Measurements from ENCODE around the gene C3orf33. TPM values are rescaled to one million over a fixed set of nuclear protein-coding genes. Genes with fewer than 3 reads are reported as not detected.

Gene C3orf33
- total and polyA plus RNA-seq, 2 of the 8 experiments (the other 6 are each of a cell fraction or from before 2014, with no cell fraction given), result 3.4 to 4.5 TPM

- H4K20me1 ChIP-seq (replicated peaks in 1 of 2; ENCODE audit: control insufficient read depth in 1 of 2, insufficient read depth in 2 of 2, low read length in 2 of 2), result no peaks in the 10 kb centered on the region
- no peak overlapping the region for H2BK15ac ChIP-seq (ENCODE audit: low read length)
- H3K14ac ChIP-seq (ENCODE audit: insufficient read length), result no peak overlapping the region
- H3K4me1 ChIP-seq (replicated peaks in 1 of 4; ENCODE audit: control insufficient read depth in 3 of 4, insufficient read depth in 4 of 4, low read length in 3 of 4), result peaks cover 0 to 5% (median 2%) of the 10 kb centered on the region in 4 experiments; a peak in 4 of 7 replicates
- no peak overlapping the region for H2AFZ ChIP-seq (ENCODE audit: low read length)
- no peak overlapping the region for H2AK5ac ChIP-seq (ENCODE audit: low read depth, low read length)
- TF ChIP-seq FOSL1 (IDR thresholded peaks at IDR 0.05; ENCODE audit: insufficient read depth, low read depth, low read length) (no peak), BACH1 (IDR thresholded peaks at IDR 0.05; ENCODE audit: low read length) (no peak), RXRA (IDR thresholded peaks at IDR 0.05; ENCODE audit: insufficient read depth, low read depth, low read length) (no peak)
- POLR2A ChIA-PET (ENCODE audit: partially characterized antibody), result interaction anchor here (0.8 kb wide), 1 partner anchor 86 kb away, joined by 5 read pairs; no protein-coding TSS in a partner anchor
- CTCF ChIA-PET (ENCODE audit: partially characterized antibody), result interaction anchor here (0.9 to 1.0 kb wide), 2 partner anchors 20 to 23 kb away, joined by 3 to 4 read pairs; partner anchors contain the start of gene C3orf33
- no peaks in the 10 kb centered on the region for H3K79me2 ChIP-seq (ENCODE audit: control insufficient read depth in 1 of 2, insufficient read depth in 2 of 2, low read length in 2 of 2)
- no peak overlapping the region for H3K4ac ChIP-seq (replicated peaks; ENCODE audit: insufficient read length, low read depth, low read length)
- H3K9me3 ChIP-seq (ENCODE audit: insufficient read depth in 2 of 2, low read depth in 1 of 2, low read length in 1 of 2), result no peaks in the 10 kb centered on the region
- no peak overlapping the region for H3K18ac ChIP-seq (ENCODE audit: extremely low read depth, low read length)
- no peak overlapping the region for H2BK5ac ChIP-seq (ENCODE audit: low read depth, low read length)
- no peak overlapping the region for H3K4me2 ChIP-seq (ENCODE audit: insufficient read depth in 1 of 2, low read depth in 2 of 2, low read length in 2 of 2)
- no peak overlapping the region for H2BK20ac ChIP-seq (ENCODE audit: low read length)
- no peak overlapping the region for H4K91ac ChIP-seq (replicated peaks; ENCODE audit: insufficient read length, low read length)
- no peak overlapping the region for H3K23ac ChIP-seq (ENCODE audit: insufficient read length)
- H3K9ac ChIP-seq (replicated peaks in 1 of 4; ENCODE audit: extremely low read depth in 1 of 4, low read depth in 3 of 4, low read length in 3 of 4), result no peak overlapping the region
- no peak overlapping the region for H2BK120ac ChIP-seq (replicated peaks; ENCODE audit: low read depth, low read length)
- no peak overlapping the region for H2BK12ac ChIP-seq (ENCODE audit: low read depth, low read length)
- no peaks in the 10 kb centered on the region for H3K79me1 ChIP-seq (ENCODE audit: low read depth, low read length)
- FAIRE-seq (no peak), DNase-seq (ENCODE audit: low read depth in 1 of 2, low spot score in 2 of 2) (no peak)
- no peak overlapping the region for H3K27ac ChIP-seq (ENCODE audit: low read depth, low read length)
- H4K5ac ChIP-seq (ENCODE audit: insufficient read length, low read depth, low read length), result no peak overlapping the region
- no peaks in the 10 kb centered on the region for H3K36me3 ChIP-seq (ENCODE audit: control insufficient read depth in 2 of 4, insufficient read depth in 4 of 4, low read length in 3 of 4)
- H3K56ac ChIP-seq (replicated peaks; ENCODE audit: insufficient read length, low read depth, low read length), result no peak overlapping the region
- no peak overlapping the region for H3K4me3 ChIP-seq (ENCODE audit: extremely low read depth in 1 of 4, insufficient read depth in 2 of 4, low read depth in 3 of 4, low read length in 4 of 4)
- H3K27me3 ChIP-seq (replicated peaks in 1 of 4; ENCODE audit: control insufficient read depth in 3 of 4, extremely low read depth in 1 of 4, insufficient read depth in 3 of 4, low read length in 3 of 4), result no peaks in the 10 kb centered on the region
- no peak overlapping the region for H4K8ac ChIP-seq (ENCODE audit: extremely low read depth, insufficient read depth, low read length)
- H3K23me2 ChIP-seq (ENCODE audit: low read depth, low read length), result no peaks in the 10 kb centered on the region; the same call in 1 of the 2 replicates
Observed at GRCh38 chr3:155785662-155786295, 20.3 kb downstream of the C3orf33 start.

All from H1 (cell line).